BE2C (cell line): ENCODE results near the gene PHLPP2.
A peak's percentile ranks its signal among the peaks of the same experiment; 100 is the strongest.

ENCODE experiments used
- DNase-seq: peaks from one replicate; pipeline ENCODE4 v3.0.0-alpha.2; 2020
- H3K27me3 ChIP-seq: fragments of 250-450 bp; sonication (Bioruptor Pico); 2 replicates; pipeline ENCODE4 v1.5.1; 2020; ENCODE audit warnings: mild to moderate bottlenecking
- H3K36me3 ChIP-seq: fragments of 250-450 bp; sonication (Bioruptor Pico); 2 replicates; pipeline ENCODE4 v1.5.1; 2020; ENCODE audit warnings: mild to moderate bottlenecking
- H3K4me1 ChIP-seq: fragments of 250-450 bp; sonication (Bioruptor Pico); 2 replicates; pipeline ENCODE4 v1.5.1; 2020
- H3K4me3 ChIP-seq: 2 replicates; pipeline ENCODE4 v1.5.1; 2011; ENCODE audit warnings: low read depth, low read length
- H3K9me3 ChIP-seq: fragments of 250-450 bp; sonication (Bioruptor Pico); 2 replicates; pipeline ENCODE4 v1.5.1; 2020
- TF ChIP-seq, protein P1 (sequence below): IDR thresholded peaks from 2 replicates; pipeline ENCODE4 v1.5.1; 2012; ENCODE audit warnings: mild to moderate bottlenecking, low read depth, low read length

The PHLPP2 gene

DNA sequence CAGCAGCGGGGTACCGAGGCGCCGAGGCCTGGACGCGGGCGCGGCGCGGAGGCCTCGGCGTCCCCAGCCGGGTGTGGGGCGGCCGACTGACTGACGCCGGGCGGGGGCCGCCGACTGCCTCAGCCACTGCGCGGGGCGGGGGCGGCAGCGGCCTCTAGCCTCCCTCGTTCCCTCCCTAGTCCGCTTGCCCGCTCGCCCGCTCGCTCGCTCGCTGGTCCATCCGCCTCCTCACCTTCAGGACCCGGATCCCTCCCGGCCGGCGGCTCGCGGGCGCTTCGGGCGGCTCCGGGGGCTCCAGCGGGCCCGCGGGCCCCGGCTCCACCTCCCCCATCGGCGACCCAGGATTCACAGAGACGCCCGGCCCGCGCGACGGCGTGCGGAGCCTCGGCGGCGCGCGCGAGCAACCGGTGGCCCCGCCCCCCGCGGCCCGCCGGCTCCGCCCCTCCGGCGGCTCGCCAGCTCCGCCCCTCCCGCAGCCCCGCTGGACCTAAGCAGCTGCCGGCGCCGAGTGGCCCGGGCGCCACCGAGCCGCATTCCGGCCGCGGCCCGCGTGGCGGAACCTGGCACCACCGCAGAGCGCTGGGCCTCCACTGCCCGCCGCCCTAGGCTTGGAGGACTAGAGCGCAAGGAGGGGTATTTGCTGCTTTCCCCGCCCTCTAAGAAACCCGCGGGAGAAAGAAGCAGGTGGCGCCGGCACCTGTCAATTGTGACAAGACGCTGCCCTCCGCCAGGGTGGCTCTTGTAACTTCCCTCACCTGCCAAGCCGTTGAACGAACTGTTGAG lies 773 bp downstream of the PHLPP2 start:
- H3K27me3 ChIP-seq = no peaks in the 10 kb centered on the region
- no peaks in the 10 kb centered on the region for H3K36me3 ChIP-seq
- peak; percentile 83 for DNase-seq
- H3K4me3 ChIP-seq = peak overlapping the region; percentile 77
- H3K9me3 ChIP-seq = no peaks in the 10 kb centered on the region
- no peaks in the 10 kb centered on the region for H3K4me1 ChIP-seq
- TF ChIP-seq, protein P1, sequence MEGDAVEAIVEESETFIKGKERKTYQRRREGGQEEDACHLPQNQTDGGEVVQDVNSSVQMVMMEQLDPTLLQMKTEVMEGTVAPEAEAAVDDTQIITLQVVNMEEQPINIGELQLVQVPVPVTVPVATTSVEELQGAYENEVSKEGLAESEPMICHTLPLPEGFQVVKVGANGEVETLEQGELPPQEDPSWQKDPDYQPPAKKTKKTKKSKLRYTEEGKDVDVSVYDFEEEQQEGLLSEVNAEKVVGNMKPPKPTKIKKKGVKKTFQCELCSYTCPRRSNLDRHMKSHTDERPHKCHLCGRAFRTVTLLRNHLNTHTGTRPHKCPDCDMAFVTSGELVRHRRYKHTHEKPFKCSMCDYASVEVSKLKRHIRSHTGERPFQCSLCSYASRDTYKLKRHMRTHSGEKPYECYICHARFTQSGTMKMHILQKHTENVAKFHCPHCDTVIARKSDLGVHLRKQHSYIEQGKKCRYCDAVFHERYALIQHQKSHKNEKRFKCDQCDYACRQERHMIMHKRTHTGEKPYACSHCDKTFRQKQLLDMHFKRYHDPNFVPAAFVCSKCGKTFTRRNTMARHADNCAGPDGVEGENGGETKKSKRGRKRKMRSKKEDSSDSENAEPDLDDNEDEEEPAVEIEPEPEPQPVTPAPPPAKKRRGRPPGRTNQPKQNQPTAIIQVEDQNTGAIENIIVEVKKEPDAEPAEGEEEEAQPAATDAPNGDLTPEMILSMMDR = no peak

DNA sequence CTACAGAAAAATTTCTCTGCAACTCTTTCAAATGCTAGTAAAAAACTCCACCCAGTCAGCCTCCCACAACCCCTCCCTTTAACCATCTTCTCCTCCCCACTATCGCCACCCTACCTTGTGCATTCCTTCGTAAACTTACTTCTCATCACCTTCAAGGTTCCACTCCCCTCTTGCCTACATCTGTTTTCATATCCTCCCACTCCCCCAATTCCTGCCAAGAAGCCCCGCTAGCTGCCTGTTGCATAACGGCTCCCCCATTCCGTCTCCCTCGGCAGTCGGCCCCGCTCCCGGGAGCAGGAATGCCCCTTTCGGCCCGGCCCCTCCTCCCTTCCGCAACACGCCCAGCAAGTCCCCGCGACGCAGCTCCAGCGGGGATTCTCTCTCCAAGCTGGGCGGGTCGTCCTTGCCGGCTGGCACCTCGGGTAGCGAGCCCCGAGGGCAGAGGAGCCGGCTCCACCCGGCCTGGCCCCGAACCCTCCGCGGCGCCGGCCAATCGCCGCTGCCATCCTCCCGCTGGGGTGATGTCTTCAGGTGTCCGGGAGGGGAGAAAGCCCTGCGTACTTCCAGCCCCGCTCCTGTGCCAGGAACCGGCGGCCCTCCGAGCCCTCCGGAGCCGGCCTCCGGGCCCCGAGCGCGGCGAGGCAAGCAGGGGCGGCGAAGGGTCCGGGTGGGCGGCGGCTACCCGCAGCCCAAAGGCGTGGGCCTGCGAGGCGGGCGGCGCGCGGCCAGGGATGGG lies 1.5 kb downstream of the PHLPP2 start:
- Histone ChIP-seq H3K27me3 (no peaks in the 10 kb centered on the region), H3K4me1 (no peaks in the 10 kb centered on the region), H3K4me3 (peak overlapping the region; percentile 77), H3K36me3 (no peaks in the 10 kb centered on the region), H3K9me3 (no peaks in the 10 kb centered on the region)
- DNase-seq = peak; percentile 88
- TF ChIP-seq, protein P1 = no peak

DNA sequence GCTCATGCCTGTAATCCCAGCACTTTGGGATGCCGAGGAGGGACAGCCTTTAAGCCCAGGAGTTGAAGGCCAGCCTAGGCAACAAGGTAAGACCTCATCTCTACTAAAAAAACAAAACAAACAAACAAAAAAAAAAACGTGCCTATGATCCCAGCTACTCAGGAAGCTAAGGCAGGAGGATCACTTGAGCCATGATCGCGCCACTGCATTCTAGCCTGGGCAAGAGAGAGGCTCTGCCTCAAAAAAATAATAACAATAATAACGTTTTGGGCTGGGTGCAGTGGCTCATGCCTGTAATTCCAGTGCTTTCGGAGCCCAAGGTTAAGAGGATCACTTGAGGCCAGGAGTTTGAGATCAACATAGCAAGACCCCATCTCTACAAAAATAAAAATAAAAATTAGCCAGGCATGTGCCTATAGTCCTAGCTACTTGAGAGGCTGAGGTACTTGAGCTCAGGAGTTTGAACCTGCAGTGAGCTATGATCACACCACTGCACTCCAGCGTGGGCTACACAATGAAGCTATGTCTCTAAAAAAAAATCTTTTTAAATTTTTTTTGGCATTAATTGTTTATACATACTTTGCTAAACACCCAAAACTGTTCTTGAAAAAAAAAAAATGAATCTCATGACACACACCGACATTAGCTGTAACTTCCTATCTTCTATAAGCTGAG lies 3.3 kb downstream of the PHLPP2 start:
- TF ChIP-seq, protein P1 = no peak
- H3K4me1 ChIP-seq = no peaks in the 10 kb centered on the region
- H3K36me3 ChIP-seq = no peaks in the 10 kb centered on the region; the same call in 1 of the 2 replicates
- no peaks in the 10 kb centered on the region for H3K27me3 ChIP-seq
- no peak overlapping the region for H3K4me3 ChIP-seq
- no peaks in the 10 kb centered on the region for H3K9me3 ChIP-seq
- no peak for DNase-seq

DNA sequence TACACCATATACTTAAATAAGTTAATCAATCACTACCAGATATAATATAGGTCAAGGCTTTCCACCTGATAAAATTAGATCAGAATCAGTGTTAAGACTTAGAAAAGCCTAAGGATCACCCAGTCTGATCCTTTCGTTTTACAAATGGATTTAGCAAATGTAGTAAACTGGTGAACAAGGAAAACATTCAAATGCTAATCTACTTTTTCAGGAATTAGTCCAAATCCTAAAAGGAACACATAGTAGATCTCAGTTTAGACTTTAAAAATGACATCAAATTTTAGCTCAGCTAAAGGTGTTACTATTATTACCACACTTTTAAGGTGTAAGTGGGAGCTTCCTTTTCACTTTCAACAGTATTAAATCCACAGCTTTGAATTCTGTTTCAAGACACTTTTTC lies 12.0 kb downstream of the PHLPP2 start:
- no peak for DNase-seq
- TF ChIP-seq, protein P1 = no peak
- H3K4me3 ChIP-seq = no peak overlapping the region
- H3K27me3 ChIP-seq = no peaks in the 10 kb centered on the region
- H3K9me3 ChIP-seq = no peaks in the 10 kb centered on the region
- no peaks in the 10 kb centered on the region for H3K4me1 ChIP-seq
- no peaks in the 10 kb centered on the region; the same call in 1 of the 2 replicates for H3K36me3 ChIP-seq

DNA sequence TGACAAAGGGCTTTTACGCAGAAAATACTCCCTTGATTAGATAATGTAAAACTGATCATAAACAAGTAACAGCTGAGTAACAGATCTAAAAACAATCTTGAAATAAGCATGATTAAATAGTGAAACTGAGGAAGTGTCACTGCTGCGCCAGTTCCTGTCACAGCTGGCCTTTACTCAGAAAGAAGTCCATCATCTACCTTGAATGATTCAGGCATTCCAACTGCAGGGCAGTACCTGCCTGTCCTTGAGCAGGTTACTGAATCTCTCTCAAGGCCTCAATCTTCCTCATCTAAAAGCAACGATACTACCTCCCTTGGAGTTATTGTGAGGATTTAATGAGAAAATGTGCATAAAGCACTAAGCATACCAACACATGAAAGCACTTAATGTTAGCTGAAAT lies 12.7 kb downstream of the PHLPP2 start:
- Histone ChIP-seq H3K9me3 (no peaks in the 10 kb centered on the region), H3K4me1 (no peaks in the 10 kb centered on the region), H3K27me3 (no peaks in the 10 kb centered on the region), H3K36me3 (no peaks in the 10 kb centered on the region; the same call in 1 of the 2 replicates), H3K4me3 (no peak overlapping the region)
- DNase-seq = no peak
- TF ChIP-seq, protein P1 = no peak
